GM12874 (cell line): ENCODE results near the gene MPG.

Source experiments
- CTCF ChIP-seq: IDR thresholded peaks from 2 replicates; pipeline ENCODE4 v1.5.1; 2011; ENCODE audit warnings: low read depth, mild to moderate bottlenecking, control low read depth, low read length, moderate library complexity; ENCODE audit not compliant: insufficient read depth

The MPG gene

GRCh38 chr16:67884-68789, 9.9 kb upstream of the MPG start:
- TF ChIP-seq CTCF = no peak

GRCh38 chr16:69181-69580, 8.8 kb upstream of the MPG start:
- no peak for TF ChIP-seq CTCF

GRCh38 chr16:71210-71539, 6.8 kb upstream of the MPG start:
- TF ChIP-seq CTCF = no peak

GRCh38 chr16:71540-72401, 6.3 kb upstream of the MPG start:
- no peak for TF ChIP-seq CTCF

- TF ChIP-seq CTCF = no peak
Observed at GRCh38 chr16:72561-73548, 5.2 kb upstream of the MPG start, which contains the start of gene RHBDF1. Gene RHBDF1, minus strand, starts transcription at chr16:72631. Its CDS starts 7,616 bp downstream, at chr16:65015.

- TF ChIP-seq CTCF = no peak
Observed at GRCh38 chr16:74051-74746, 3.8 kb upstream of the MPG start.
